HCT116 (cell line): Measurements from ENCODE around the gene SUN5. TPM values are rescaled to one million over a fixed set of nuclear protein-coding genes. Genes with fewer than 3 reads are reported as not detected.

ENCODE experiments used
- ATAC-seq: fragments of 200-7000 bp; cut with Tn5 transposase; 2 replicates; pipeline ENCODE4 v1.9.1; 2020; ENCODE audit warnings: mild to moderate bottlenecking, moderate library complexity
- BruUV-seq: library from RNA; stranded (reverse); fragments of 400-500 nt; replicated peaks from 2 replicates; lab custom pipeline; 2021; lab: Mats Ljungman, UMichigan
- CTCF ChIA-PET: fragments of 300-600 bp; sonication (Branson Sonifier 250); formaldehyde crosslinking; loops from one replicate; lab custom pipeline; 2021; ENCODE audit warnings: antibody characterized with exemption; lab: Charles Lee
- POLR2A ChIA-PET: fragments of 300-600, 350-600 bp; sonication (Branson Sonifier 250); formaldehyde crosslinking; loops from one replicate; lab custom pipeline; 2021; ENCODE audit warnings: antibody characterized with exemption; lab: Charles Lee
- RAD21 ChIA-PET, 2 experiments: fragments of 300-600 bp; sonication (Branson Sonifier 250); formaldehyde crosslinking; loops; one replicate each; lab custom pipeline; 2023; ENCODE audit warnings: low total read pairs in 2 of 2; ENCODE audit not compliant: uncharacterized antibody in 2 of 2, unreplicated experiment in 2 of 2, low non-redundant PET in 1 of 2; lab: Charles Lee
- DNase-seq: peaks from one replicate; pipeline ENCODE4 v3.0.0-alpha.2; 2010; ENCODE audit warnings: low read depth, low spot score
- H2AFZ ChIP-seq: fragments of 200-600 bp; shearing (Covaris generic), sonication (generic); 2 replicates; pipeline ENCODE4 v1.6.1; 2017; ENCODE audit warnings: low read depth, mixed run types, mixed read lengths, antibody characterized with exemption, low read length; ENCODE audit not compliant: poor library complexity, severe bottlenecking
- H3K27ac ChIP-seq: 2 replicates; pipeline ENCODE4 v1.5.1; 2012; ENCODE audit warnings: low read depth, low read length
- H3K27me3 ChIP-seq: fragments of 200-600 bp; sonication (generic); 2 replicates; pipeline ENCODE4 v1.6.1; 2016; ENCODE audit warnings: mixed run types, low read length, mixed read lengths; ENCODE audit not compliant: insufficient read depth
- H3K36me3 ChIP-seq, 2 experiments: fragments of 200-500 bp in 1 of 2; fragments of 200-600 bp in 1 of 2; sonication (Bioruptor generic) in 1 of 2; sonication (generic) in 1 of 2; 2 replicates each; pipeline versions ENCODE4 v1.5.1 to v1.6.1; 2014 to 2016; ENCODE audit warnings: low read length in 2 of 2, inconsistent platforms in 1 of 2, mixed read lengths in 1 of 2, mixed run types in 1 of 2; ENCODE audit not compliant: insufficient read depth in 2 of 2, control insufficient read depth in 1 of 2
- H3K4me1 ChIP-seq, 2 experiments: fragments of 200-600 bp in 1 of 2; sonication (generic) in 1 of 2; 2 replicates each; pipeline versions ENCODE4 v1.5.1 to v1.6.1; 2012 to 2017; ENCODE audit warnings: low read length in 2 of 2, inconsistent platforms in 1 of 2, mild to moderate bottlenecking in 1 of 2, mixed read lengths in 1 of 2, mixed run types in 1 of 2, moderate library complexity in 1 of 2; ENCODE audit not compliant: insufficient read depth in 2 of 2, control insufficient read depth in 1 of 2
- H3K4me2 ChIP-seq: fragments of 200-600 bp; sonication (generic); 2 replicates; pipeline ENCODE4 v1.6.1; 2017; ENCODE audit warnings: mixed run types, low read length, mixed read lengths
- H3K4me3 ChIP-seq, 2 experiments: fragments of 200-600 bp in 1 of 2; sonication (generic) in 1 of 2; replicated peaks in 1 of 2; 2 replicates each; pipeline ENCODE4 v1.5.1; 2011 to 2016; ENCODE audit warnings: low read length in 2 of 2, control low read depth in 1 of 2, low read depth in 1 of 2, mild to moderate bottlenecking in 1 of 2, mixed read lengths in 1 of 2, mixed run types in 1 of 2
- H3K79me2 ChIP-seq: fragments of 200-600 bp; sonication (generic); 2 replicates; pipeline ENCODE4 v1.6.1; 2017; ENCODE audit warnings: mild to moderate bottlenecking, mixed run types, low read length, moderate library complexity, mixed read lengths; ENCODE audit not compliant: insufficient read depth
- H3K9ac ChIP-seq: fragments of 200-600 bp; sonication (generic); 2 replicates; pipeline ENCODE4 v1.6.1; 2016; ENCODE audit warnings: low read length, mixed read lengths
- H3K9me2 ChIP-seq: fragments of 200-600 bp; sonication (generic), shearing (Covaris generic); 2 replicates; pipeline ENCODE4 v1.6.1; 2017; ENCODE audit warnings: mixed run types, mild to moderate bottlenecking, moderate library complexity; ENCODE audit not compliant: insufficient read depth
- H3K9me3 ChIP-seq, 2 experiments: fragments of 200-500 bp in 1 of 2; fragments of 200-600 bp in 1 of 2; sonication (Bioruptor generic) in 1 of 2; sonication (generic) in 1 of 2; 2 replicates each; pipeline ENCODE4 v1.6.1; 2014 to 2017; ENCODE audit warnings: low read length in 2 of 2, mixed read lengths in 2 of 2, inconsistent platforms in 1 of 2, low read depth in 1 of 2, mild to moderate bottlenecking in 1 of 2, mixed run types in 1 of 2, moderate library complexity in 1 of 2; ENCODE audit not compliant: control insufficient read depth in 1 of 2, insufficient read depth in 1 of 2
- H4K20me1 ChIP-seq: fragments of 200-600 bp; sonication (generic), shearing (Covaris generic); 2 replicates; pipeline ENCODE4 v1.6.1; 2017; ENCODE audit warnings: mixed run types, mild to moderate bottlenecking, moderate library complexity; ENCODE audit not compliant: insufficient read depth
- CBX3 ChIP-seq: IDR thresholded peaks from 2 replicates; pipeline ENCODE4 v1.6.1; 2012; ENCODE audit warnings: low read depth
- CEBPB ChIP-seq: IDR thresholded peaks from 2 replicates; pipeline ENCODE4 v1.6.1; 2012; ENCODE audit warnings: low read depth
- ELF1 ChIP-seq: IDR thresholded peaks from 2 replicates; pipeline ENCODE4 v1.6.1; 2012; ENCODE audit warnings: low read depth, borderline replicate concordance
- EZH2 ChIP-seq: fragments of 200-600 bp; sonication (generic); IDR thresholded peaks from 2 replicates; pipeline ENCODE4 v1.6.1; 2017; ENCODE audit warnings: antibody characterized with exemption, mixed run types
- POLR2A ChIP-seq: IDR thresholded peaks from 2 replicates; pipeline ENCODE4 v1.7.0; 2011; ENCODE audit warnings: borderline replicate concordance; ENCODE audit not compliant: insufficient read depth, insufficient read length; ENCODE audit errors: extremely low read depth
- POLR2AphosphoS5 ChIP-seq: IDR thresholded peaks from 2 replicates; pipeline ENCODE4 v1.6.1; 2011; ENCODE audit warnings: mild to moderate bottlenecking, low read depth, low read length, moderate library complexity
- RAD21 ChIP-seq: IDR thresholded peaks from 2 replicates; pipeline ENCODE4 v1.6.1; 2012; ENCODE audit warnings: low read depth, mild to moderate bottlenecking
- SIN3A ChIP-seq: IDR thresholded peaks from 2 replicates; pipeline ENCODE4 v1.6.1; 2012; ENCODE audit warnings: low read depth
- SP1 ChIP-seq: IDR thresholded peaks from 2 replicates; pipeline ENCODE4 v1.6.1; 2012; ENCODE audit warnings: low read depth
- SRF ChIP-seq: IDR thresholded peaks from 2 replicates; pipeline ENCODE4 v1.6.1; 2012; ENCODE audit warnings: low read depth
- YY1 ChIP-seq: IDR thresholded peaks from 2 replicates; pipeline ENCODE4 v1.6.1; 2011; ENCODE audit warnings: low read length, low read depth, moderate library complexity, mild to moderate bottlenecking; ENCODE audit not compliant: insufficient replicate concordance; ENCODE audit errors: extremely low read depth
- intact Hi-C: fragments of 100-400 bp; cut with micrococcal nuclease; formaldehyde crosslinking; loops from 2 replicates; pipeline ENCODE4 v1.10.0; 2022
- total RNA-seq: library from RNA; stranded (reverse); gene quantifications from one replicate; pipeline ENCODE4 v1.2.1, GENCODE V29; 2021; ENCODE audit not compliant: unreplicated experiment
- TF ChIP-seq, protein P1 (sequence below): IDR thresholded peaks from 2 replicates; pipeline ENCODE4 v1.6.1; 2012; ENCODE audit warnings: low read depth
- TF ChIP-seq, protein P2 (sequence below): IDR thresholded peaks from 2 replicates; pipeline ENCODE4 v1.6.1; 2012
- TF ChIP-seq, protein P3 (sequence below): IDR thresholded peaks from 2 replicates; pipeline ENCODE4 v1.6.1; 2012

Gene SUN5
- total RNA-seq, 1 experiment from 2014 or later: not detected

DNA sequence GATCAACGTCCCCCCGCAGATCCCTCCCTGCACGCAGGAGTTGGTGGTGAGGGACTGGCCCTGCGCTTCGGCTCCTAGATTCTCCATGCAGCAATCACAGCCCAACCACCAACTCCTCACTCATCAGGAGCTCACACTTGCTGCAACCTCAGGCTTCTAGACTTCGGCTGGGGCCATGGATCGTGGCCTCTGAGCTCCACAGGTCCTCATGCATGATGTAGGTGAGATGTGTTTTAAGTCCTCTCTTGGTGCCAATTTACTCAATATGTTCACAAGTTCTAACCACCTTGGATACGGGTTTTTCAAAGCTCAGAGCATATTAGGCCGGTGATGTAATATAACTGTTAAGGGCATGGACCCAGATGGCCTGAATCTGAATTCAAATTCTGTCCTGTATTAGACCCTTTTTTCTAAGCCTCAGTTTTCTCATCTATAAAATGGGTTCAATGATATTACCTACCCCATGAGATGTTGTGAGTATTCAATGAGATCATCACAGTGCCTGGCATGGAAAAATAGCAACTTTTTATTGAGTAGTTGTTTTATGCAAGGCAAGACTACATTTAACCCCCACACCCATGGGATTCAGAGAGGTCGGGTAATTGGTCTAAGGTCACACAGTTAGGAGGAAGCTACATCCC is 31.0 kb downstream of the SUN5 start:
- ChIA-PET RAD21 (no interaction called here), POLR2A (no interaction called here), CTCF (no interaction called here)
- H3K79me2 ChIP-seq: no peaks in the 10 kb centered on the region
- DNase-seq (no peak), ATAC-seq (no peak)
- H2AFZ ChIP-seq: no peak overlapping the region
- TF ChIP-seq CEBPB: no peak
- TF ChIP-seq SIN3A: no peak
- TF ChIP-seq POLR2AphosphoS5: no peak
- TF ChIP-seq ELF1: no peak
- TF ChIP-seq CBX3: no peak
- TF ChIP-seq, protein P1, sequence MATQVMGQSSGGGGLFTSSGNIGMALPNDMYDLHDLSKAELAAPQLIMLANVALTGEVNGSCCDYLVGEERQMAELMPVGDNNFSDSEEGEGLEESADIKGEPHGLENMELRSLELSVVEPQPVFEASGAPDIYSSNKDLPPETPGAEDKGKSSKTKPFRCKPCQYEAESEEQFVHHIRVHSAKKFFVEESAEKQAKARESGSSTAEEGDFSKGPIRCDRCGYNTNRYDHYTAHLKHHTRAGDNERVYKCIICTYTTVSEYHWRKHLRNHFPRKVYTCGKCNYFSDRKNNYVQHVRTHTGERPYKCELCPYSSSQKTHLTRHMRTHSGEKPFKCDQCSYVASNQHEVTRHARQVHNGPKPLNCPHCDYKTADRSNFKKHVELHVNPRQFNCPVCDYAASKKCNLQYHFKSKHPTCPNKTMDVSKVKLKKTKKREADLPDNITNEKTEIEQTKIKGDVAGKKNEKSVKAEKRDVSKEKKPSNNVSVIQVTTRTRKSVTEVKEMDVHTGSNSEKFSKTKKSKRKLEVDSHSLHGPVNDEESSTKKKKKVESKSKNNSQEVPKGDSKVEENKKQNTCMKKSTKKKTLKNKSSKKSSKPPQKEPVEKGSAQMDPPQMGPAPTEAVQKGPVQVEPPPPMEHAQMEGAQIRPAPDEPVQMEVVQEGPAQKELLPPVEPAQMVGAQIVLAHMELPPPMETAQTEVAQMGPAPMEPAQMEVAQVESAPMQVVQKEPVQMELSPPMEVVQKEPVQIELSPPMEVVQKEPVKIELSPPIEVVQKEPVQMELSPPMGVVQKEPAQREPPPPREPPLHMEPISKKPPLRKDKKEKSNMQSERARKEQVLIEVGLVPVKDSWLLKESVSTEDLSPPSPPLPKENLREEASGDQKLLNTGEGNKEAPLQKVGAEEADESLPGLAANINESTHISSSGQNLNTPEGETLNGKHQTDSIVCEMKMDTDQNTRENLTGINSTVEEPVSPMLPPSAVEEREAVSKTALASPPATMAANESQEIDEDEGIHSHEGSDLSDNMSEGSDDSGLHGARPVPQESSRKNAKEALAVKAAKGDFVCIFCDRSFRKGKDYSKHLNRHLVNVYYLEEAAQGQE: no peak
- no peak for TF ChIP-seq SP1
- TF ChIP-seq, protein P2, sequence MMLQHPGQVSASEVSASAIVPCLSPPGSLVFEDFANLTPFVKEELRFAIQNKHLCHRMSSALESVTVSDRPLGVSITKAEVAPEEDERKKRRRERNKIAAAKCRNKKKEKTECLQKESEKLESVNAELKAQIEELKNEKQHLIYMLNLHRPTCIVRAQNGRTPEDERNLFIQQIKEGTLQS: no peak
- TF ChIP-seq, protein P3, sequence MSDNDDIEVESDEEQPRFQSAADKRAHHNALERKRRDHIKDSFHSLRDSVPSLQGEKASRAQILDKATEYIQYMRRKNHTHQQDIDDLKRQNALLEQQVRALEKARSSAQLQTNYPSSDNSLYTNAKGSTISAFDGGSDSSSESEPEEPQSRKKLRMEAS: no peak
- no peak for TF ChIP-seq RAD21
- no peak for TF ChIP-seq SRF
- TF ChIP-seq EZH2: no peak
- no peak for TF ChIP-seq YY1
- no peak for TF ChIP-seq POLR2A
- H3K9ac ChIP-seq: no peak overlapping the region
- no peaks in the 10 kb centered on the region for H3K9me2 ChIP-seq
- no peak overlapping the region for H3K4me3 ChIP-seq
- no peaks in the 10 kb centered on the region for H3K27me3 ChIP-seq
- H3K9me3 ChIP-seq: no peaks in the 10 kb centered on the region
- H3K27ac ChIP-seq: no peak overlapping the region
- intact Hi-C loops: no loop called here
- H3K36me3 ChIP-seq: no peaks in the 10 kb centered on the region
- no peaks in the 10 kb centered on the region for H4K20me1 ChIP-seq
- H3K4me1 ChIP-seq: no peaks in the 10 kb centered on the region
- BruUV-seq: no TSS peak
- H3K4me2 ChIP-seq: no peak overlapping the region
